Measurements from ENCODE around the gene DEFB118. TPM values are rescaled to one million over a fixed set of nuclear protein-coding genes. Genes with fewer than 3 reads are reported as not detected.

The DEFB118 gene
- total RNA-seq, 1 donor from 2014 or later: not detected

- intact Hi-C loops (cut with DNase I): no loop called here
- ATAC-seq: no peak
Observed at GRCh38 chr20:31406115-31406514, 37.7 kb downstream of the DEFB118 start, which contains the start of gene DEFB121. Gene DEFB121 (minus strand): TSS chr20:31406215. CDS start chr20:31406152, 63 bp downstream.

DNA sequence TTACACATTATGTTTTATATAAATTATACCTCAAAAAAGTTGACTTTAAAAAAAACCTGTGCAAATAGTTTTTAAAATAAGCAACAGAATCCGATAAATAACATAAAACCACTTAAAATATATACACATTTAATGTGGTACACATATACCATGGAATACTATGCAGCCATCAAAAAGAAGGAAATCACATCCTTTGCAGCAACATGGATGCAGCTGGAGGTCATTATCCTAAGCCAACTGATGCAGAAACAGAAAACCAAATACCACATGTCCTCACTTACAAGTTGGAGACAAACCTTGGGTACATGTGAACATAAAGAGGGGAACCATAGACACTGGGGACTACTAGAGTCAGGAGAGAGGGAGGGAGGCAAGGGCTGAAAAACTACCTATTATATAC lies 41.6 kb downstream of the DEFB118 start:
- DNase-seq (no peak), ATAC-seq (no peak)
- H3K4me3 ChIP-seq: no peak overlapping the region
- H3K27me3 ChIP-seq: peaks cover 4% of the 10 kb centered on the region
- no peaks in the 10 kb centered on the region for H3K36me3 ChIP-seq
- no peaks in the 10 kb centered on the region for H3K4me1 ChIP-seq
- no peak overlapping the region for H3K27ac ChIP-seq
- TF ChIP-seq CTCF (IDR thresholded peaks at IDR 0.05): no peak
- intact Hi-C loops (cut with DNase I): no loop called here
- H3K9me3 ChIP-seq: no peaks in the 10 kb centered on the region

More at GRCh38 chr20:31406115-31406514, 37.7 kb downstream of the DEFB118 start, which contains the start of gene DEFB121:
- Histone ChIP-seq H3K9me3 (no peaks in the 10 kb centered on the region), H3K4me3 (no peak within 1 kb of the TSS), H3K4me1 (no peaks in the 10 kb centered on the region), H3K27ac (no peak within 1 kb of the TSS), H3K27me3 (no peaks in the 10 kb centered on the region), H3K36me3 (no peaks in the 10 kb centered on the region)
- TF ChIP-seq CTCF (IDR thresholded peaks at IDR 0.05): no peak
- no peak for DNase-seq

DNA sequence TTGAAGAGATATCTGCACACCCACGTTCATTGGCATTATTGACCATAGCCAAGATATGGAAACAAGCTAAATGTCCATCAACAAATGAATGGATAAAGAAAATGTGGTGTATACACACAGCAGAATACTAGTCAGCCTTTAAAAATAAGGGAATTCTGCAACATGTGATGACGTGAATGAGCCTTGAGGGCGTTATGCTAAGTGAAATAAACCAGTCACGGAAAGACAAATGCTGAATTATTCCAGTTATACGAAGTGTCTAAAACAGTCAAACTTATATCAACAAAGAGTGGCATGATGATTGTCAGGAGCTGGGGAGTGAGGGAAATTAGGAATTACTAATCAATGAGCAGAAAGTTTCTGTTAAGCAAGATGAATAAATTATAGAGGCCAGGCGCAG lies 46.0 kb downstream of the DEFB118 start:
- ATAC-seq: no peak
- no peak for TF ChIP-seq CTCF (IDR thresholded peaks at IDR 0.05)
- Histone ChIP-seq H3K4me3 (no peak overlapping the region), H3K27ac (no peak overlapping the region), H3K9me3 (no peaks in the 10 kb centered on the region), H3K27me3 (peaks cover 8% of the 10 kb centered on the region), H3K36me3 (no peaks in the 10 kb centered on the region), H3K4me1 (no peaks in the 10 kb centered on the region)
- intact Hi-C loops (cut with DNase I): no loop called here
- no peak for DNase-seq

- Histone ChIP-seq H3K27ac (no peak overlapping the region), H3K9me3 (no peaks in the 10 kb centered on the region), H3K4me1 (no peaks in the 10 kb centered on the region), H3K27me3 (peaks cover 8% of the 10 kb centered on the region), H3K36me3 (no peaks in the 10 kb centered on the region), H3K4me3 (no peak overlapping the region)
- ATAC-seq: no peak
- TF ChIP-seq CTCF (IDR thresholded peaks at IDR 0.05): no peak
- intact Hi-C loops (cut with DNase I): no loop called here
- no peak for DNase-seq
Observed at GRCh38 chr20:31415653-31416052, 47.3 kb downstream of the DEFB118 start.

DNA sequence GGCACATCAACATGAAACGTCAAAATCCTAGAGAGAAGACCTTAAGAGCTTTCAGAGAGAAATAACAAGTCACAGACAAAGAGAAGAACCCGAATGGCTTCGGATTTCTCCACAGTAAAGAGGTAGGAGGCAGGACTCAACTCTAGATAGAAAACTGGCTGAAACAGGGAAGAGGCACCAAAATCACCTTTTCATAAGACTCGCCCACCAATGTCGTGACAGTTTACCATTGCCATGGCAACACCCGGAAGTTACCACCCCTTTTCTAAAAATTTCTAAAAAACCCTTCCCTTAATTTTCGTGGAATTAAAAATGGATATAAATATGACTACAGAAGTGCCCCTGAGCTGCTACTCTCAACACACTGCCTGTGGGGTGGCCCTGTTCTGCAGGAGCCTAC lies 49.9 kb downstream of the DEFB118 start:
- intact Hi-C loops (cut with DNase I): no loop called here
- H3K9me3 ChIP-seq: no peaks in the 10 kb centered on the region
- no peak for ATAC-seq
- H3K27ac ChIP-seq: no peak overlapping the region
- H3K27me3 ChIP-seq: peaks cover 8% of the 10 kb centered on the region
- no peak for DNase-seq
- TF ChIP-seq CTCF (IDR thresholded peaks at IDR 0.05): no peak
- no peaks in the 10 kb centered on the region for H3K4me1 ChIP-seq
- no peaks in the 10 kb centered on the region for H3K36me3 ChIP-seq
- no peak overlapping the region for H3K4me3 ChIP-seq

Other genes with a start within 250 kb of the DEFB118 start
- gene DEFB115, start 110.9 kb upstream of the DEFB118 start, total RNA-seq: not detected
- not detected for gene DEFB116, start 60.0 kb upstream of the DEFB118 start, total RNA-seq
- not detected for gene DEFB119, start 22.0 kb downstream of the DEFB118 start, total RNA-seq
- not detected for gene DEFB121, start 37.6 kb downstream of the DEFB118 start, total RNA-seq
- gene DEFB123, start 72.0 kb downstream of the DEFB118 start, total RNA-seq: not detected
- gene DEFB124, start 106.5 kb downstream of the DEFB118 start, total RNA-seq: not detected
- gene REM1, start 106.7 kb downstream of the DEFB118 start, total RNA-seq: 4.0 TPM
- 169 TPM for gene HM13, start 145.8 kb downstream of the DEFB118 start, total RNA-seq
- 515 TPM for gene ID1, start 236.7 kb downstream of the DEFB118 start, total RNA-seq